ENCODE data around the gene ALOXE3.

Gene ALOXE3

GRCh38 chr17:8131844-8132441 lies 13.6 kb upstream of the ALOXE3 start:
- ATAC-seq (replicated peaks; ENCODE audit: extremely low read depth, poor library complexity, severe bottlenecking) (no peak), DNase-seq (ENCODE audit: low spot score in 2 of 2) (no peak)
- Mint-ChIP-seq H3K27me3 (peaks cover 7% of the 10 kb centered on the region), H3K4me1 (peaks cover 5% of the 10 kb centered on the region), H3K4me3 (no peak overlapping the region), H3K9me3 (no peaks in the 10 kb centered on the region), H3K27ac (ENCODE audit: low read depth) (no peak overlapping the region), H3K36me3 (ENCODE audit: insufficient read depth) (peaks cover 5% of the 10 kb centered on the region)

- no peaks in the 10 kb centered on the region for H3K9me3 Mint-ChIP-seq
- H3K27me3 Mint-ChIP-seq: peaks cover 36% of the 10 kb centered on the region
- peaks cover 42% of the 10 kb centered on the region for H3K4me1 Mint-ChIP-seq
- peaks cover 30% of the 10 kb centered on the region for H3K36me3 Mint-ChIP-seq (ENCODE audit: insufficient read depth)
- ATAC-seq (replicated peaks; ENCODE audit: extremely low read depth, poor library complexity, severe bottlenecking) (no peak), DNase-seq (ENCODE audit: low spot score in 2 of 2) (no peak)
- no peak overlapping the region for H3K4me3 Mint-ChIP-seq
- no peak overlapping the region for H3K27ac Mint-ChIP-seq (ENCODE audit: low read depth)
Measured at GRCh38 chr17:8128125-8128784, 9.9 kb upstream of the ALOXE3 start.

- H3K4me3 Mint-ChIP-seq: peak overlapping the region; percentile 96
- H3K36me3 Mint-ChIP-seq (ENCODE audit: insufficient read depth): peaks cover 37% of the 10 kb centered on the region
- peak; percentile 29 for ATAC-seq (replicated peaks; ENCODE audit: extremely low read depth, poor library complexity, severe bottlenecking)
- H3K9me3 Mint-ChIP-seq: no peaks in the 10 kb centered on the region
- H3K27ac Mint-ChIP-seq (ENCODE audit: low read depth): peak overlapping the region; percentile 99
- no peak for DNase-seq (ENCODE audit: low spot score in 2 of 2)
- peaks cover 42% of the 10 kb centered on the region for H3K27me3 Mint-ChIP-seq
- peaks cover 53% of the 10 kb centered on the region for H3K4me1 Mint-ChIP-seq
Measured at GRCh38 chr17:8126491-8127066, 8.3 kb upstream of the ALOXE3 start.

- Mint-ChIP-seq H3K9me3 (no peaks in the 10 kb centered on the region), H3K4me3 (peak overlapping the region; percentile 96), H3K27me3 (peaks cover 46% of the 10 kb centered on the region), H3K4me1 (peaks cover 56% of the 10 kb centered on the region), H3K27ac (ENCODE audit: low read depth) (peak overlapping the region; percentile 99), H3K36me3 (ENCODE audit: insufficient read depth) (peaks cover 42% of the 10 kb centered on the region)
- DNase-seq (ENCODE audit: low spot score in 2 of 2) (no peak), ATAC-seq (replicated peaks; ENCODE audit: extremely low read depth, poor library complexity, severe bottlenecking) (no peak)
Measured at GRCh38 chr17:8125947-8126490, 7.7 kb upstream of the ALOXE3 start.

GRCh38 chr17:8125154-8125946 lies 7.0 kb upstream of the ALOXE3 start:
- H3K4me3 Mint-ChIP-seq: peak overlapping the region; percentile 96
- peak overlapping the region; percentile 99 for H3K27ac Mint-ChIP-seq (ENCODE audit: low read depth)
- peak; percentile 88 to 96 for DNase-seq (ENCODE audit: low spot score in 2 of 2)
- H3K9me3 Mint-ChIP-seq: no peaks in the 10 kb centered on the region
- H3K4me1 Mint-ChIP-seq: peaks cover 62% of the 10 kb centered on the region
- peaks cover 48% of the 10 kb centered on the region for H3K36me3 Mint-ChIP-seq (ENCODE audit: insufficient read depth)
- peaks cover 53% of the 10 kb centered on the region for H3K27me3 Mint-ChIP-seq
- peak; percentile 57 for ATAC-seq (replicated peaks; ENCODE audit: extremely low read depth, poor library complexity, severe bottlenecking)

GRCh38 chr17:8124350-8125153 lies 6.2 kb upstream of the ALOXE3 start:
- H3K4me1 Mint-ChIP-seq: peaks cover 70% of the 10 kb centered on the region
- peaks cover 6% of the 10 kb centered on the region for H3K9me3 Mint-ChIP-seq
- DNase-seq (ENCODE audit: low spot score in 2 of 2) (no peak), ATAC-seq (replicated peaks; ENCODE audit: extremely low read depth, poor library complexity, severe bottlenecking) (no peak)
- H3K4me3 Mint-ChIP-seq: peak overlapping the region; percentile 96
- H3K36me3 Mint-ChIP-seq (ENCODE audit: insufficient read depth): peaks cover 56% of the 10 kb centered on the region
- H3K27ac Mint-ChIP-seq (ENCODE audit: low read depth): peak overlapping the region; percentile 99
- H3K27me3 Mint-ChIP-seq: peaks cover 61% of the 10 kb centered on the region

GRCh38 chr17:8123695-8124349 lies 5.5 kb upstream of the ALOXE3 start, which contains the start of gene HES7:
HES7 (minus strand) TSS chr17:8124106; CDS start chr17:8124084, 22 bp downstream.
- H3K4me1 Mint-ChIP-seq: peaks cover 78% of the 10 kb centered on the region
- H3K27me3 Mint-ChIP-seq: peaks cover 68% of the 10 kb centered on the region
- ATAC-seq (replicated peaks; ENCODE audit: extremely low read depth, poor library complexity, severe bottlenecking): no peak
- H3K36me3 Mint-ChIP-seq (ENCODE audit: insufficient read depth): peaks cover 64% of the 10 kb centered on the region
- H3K4me3 Mint-ChIP-seq: peak within 1 kb of the TSS; percentile 96
- no peak for DNase-seq (ENCODE audit: low spot score in 2 of 2)
- peak within 1 kb of the TSS; percentile 99 for H3K27ac Mint-ChIP-seq (ENCODE audit: low read depth)
- H3K9me3 Mint-ChIP-seq: peaks cover 9% of the 10 kb centered on the region

GRCh38 chr17:8122924-8123694 lies 4.8 kb upstream of the ALOXE3 start:
- DNase-seq (ENCODE audit: low spot score in 2 of 2) (peak in 1 of 2 donors; percentile 31), ATAC-seq (replicated peaks; ENCODE audit: extremely low read depth, poor library complexity, severe bottlenecking) (no peak)
- H3K9me3 Mint-ChIP-seq: peaks cover 9% of the 10 kb centered on the region
- H3K4me1 Mint-ChIP-seq: peaks cover 85% of the 10 kb centered on the region
- H3K27me3 Mint-ChIP-seq: peaks cover 72% of the 10 kb centered on the region
- peaks cover 71% of the 10 kb centered on the region for H3K36me3 Mint-ChIP-seq (ENCODE audit: insufficient read depth)
- peak overlapping the region; percentile 96 for H3K4me3 Mint-ChIP-seq
- H3K27ac Mint-ChIP-seq (ENCODE audit: low read depth): peak overlapping the region; percentile 99

- Mint-ChIP-seq H3K27me3 (peaks cover 71% of the 10 kb centered on the region), H3K4me3 (peak overlapping the region; percentile 96), H3K4me1 (peaks cover 91% of the 10 kb centered on the region), H3K27ac (ENCODE audit: low read depth) (peak overlapping the region; percentile 99), H3K36me3 (ENCODE audit: insufficient read depth) (peaks cover 75% of the 10 kb centered on the region), H3K9me3 (peaks cover 9% of the 10 kb centered on the region)
- no peak for ATAC-seq (replicated peaks; ENCODE audit: extremely low read depth, poor library complexity, severe bottlenecking)
- DNase-seq (ENCODE audit: low spot score in 2 of 2): no peak
Measured at GRCh38 chr17:8122422-8122923, 4.2 kb upstream of the ALOXE3 start.

GRCh38 chr17:8121681-8122421 lies 3.5 kb upstream of the ALOXE3 start:
- Mint-ChIP-seq H3K9me3 (peaks cover 9% of the 10 kb centered on the region), H3K27ac (ENCODE audit: low read depth) (peak overlapping the region; percentile 100), H3K4me1 (peaks cover 86% of the 10 kb centered on the region), H3K27me3 (peaks cover 66% of the 10 kb centered on the region), H3K36me3 (ENCODE audit: insufficient read depth) (peaks cover 74% of the 10 kb centered on the region), H3K4me3 (peak overlapping the region; percentile 96)
- ATAC-seq (replicated peaks; ENCODE audit: extremely low read depth, poor library complexity, severe bottlenecking) (no peak), DNase-seq (ENCODE audit: low spot score in 2 of 2) (no peak)

Data from central memory CD8-positive, alpha-beta T cell (primary cell).